GM13977 (cell line): ENCODE data around the gene CLSTN2.

ENCODE experiments used
- DNase-seq: peaks from one replicate; pipeline ENCODE4 v3.0.0; 2012; ENCODE audit warnings: low spot score
- CTCF ChIP-seq: IDR thresholded peaks from 2 replicates; pipeline ENCODE4 v1.5.1; 2012; ENCODE audit warnings: mild to moderate bottlenecking, control low read depth; ENCODE audit not compliant: insufficient read depth; ENCODE audit errors: extremely low read depth, missing control alignments
- in situ Hi-C: fragments of 300-500 bp; cut with MboI; formaldehyde crosslinking; loops from one replicate; pipeline ENCODE4 v1.12.0; 2022; ENCODE audit warnings: low sequenced_read_pairs, low pct_unique_long_range_greater_than_20kb, mixed read lengths, inconsistent platforms; ENCODE audit not compliant: unreplicated experiment

The CLSTN2 gene

GRCh38 chr3:140540262-140540661, 605.3 kb downstream of the CLSTN2 start:
- in situ Hi-C loops, result no loop called here
- no peak for TF ChIP-seq CTCF

GRCh38 chr3:140541975-140542653, 607.1 kb downstream of the CLSTN2 start:
- no peak for DNase-seq
- in situ Hi-C loops, result no loop called here
- TF ChIP-seq CTCF, result no peak

More at GRCh38 chr3:140540262-140540661, 605.3 kb downstream of the CLSTN2 start:
- DNase-seq, result no peak

GRCh38 chr3:140545197-140545596, 610.2 kb downstream of the CLSTN2 start:
- in situ Hi-C loops, result no loop called here
- no peak for DNase-seq
- TF ChIP-seq CTCF, result no peak

- no peak for DNase-seq
- in situ Hi-C loops, result no loop called here
- TF ChIP-seq CTCF, result no peak
Observed at GRCh38 chr3:140545756-140546155, 610.8 kb downstream of the CLSTN2 start.

GRCh38 chr3:140546649-140547048, 611.7 kb downstream of the CLSTN2 start:
- in situ Hi-C loops, result no loop called here
- no peak for DNase-seq
- TF ChIP-seq CTCF, result no peak

- no peak for TF ChIP-seq CTCF
- no peak for DNase-seq
- in situ Hi-C loops, result no loop called here
Observed at GRCh38 chr3:140552403-140552802, 617.4 kb downstream of the CLSTN2 start.
